ENCODE results near the gene LARGE1.
A peak's percentile ranks its signal among the peaks of the same experiment; 100 is the strongest.

Gene LARGE1

GRCh38 chr22:33650244-33650643 is 270.0 kb downstream of the LARGE1 start:
- no peak for DNase-seq

GRCh38 chr22:33648478-33648877 is 271.8 kb downstream of the LARGE1 start:
- DNase-seq = no peak

- no peak for DNase-seq
These were observed 279.4 kb downstream of the LARGE1 start for GRCh38 chr22:33640900-33641299.

- no peak for DNase-seq
These were observed 280.6 kb downstream of the LARGE1 start for GRCh38 chr22:33639588-33640254.

GRCh38 chr22:33635766-33636165 is 284.5 kb downstream of the LARGE1 start:
- DNase-seq = no peak

- no peak for DNase-seq
These were observed 288.5 kb downstream of the LARGE1 start for GRCh38 chr22:33631777-33632176.

GRCh38 chr22:33625959-33626358 is 294.3 kb downstream of the LARGE1 start:
- no peak for DNase-seq

GRCh38 chr22:33620085-33620484 is 300.2 kb downstream of the LARGE1 start:
- peak; percentile 29 for DNase-seq

GRCh38 chr22:33606504-33606903 is 313.8 kb downstream of the LARGE1 start:
- DNase-seq = no peak

- DNase-seq = no peak
These were observed 314.6 kb downstream of the LARGE1 start for GRCh38 chr22:33605666-33606065.

GRCh38 chr22:33605221-33605620 is 315.1 kb downstream of the LARGE1 start:
- no peak for DNase-seq

GRCh38 chr22:33601062-33601461 is 319.2 kb downstream of the LARGE1 start:
- no peak for DNase-seq

- no peak for DNase-seq
These were observed 319.7 kb downstream of the LARGE1 start for GRCh38 chr22:33600595-33600994.

- DNase-seq = no peak
These were observed 320.2 kb downstream of the LARGE1 start for GRCh38 chr22:33600113-33600512.

- no peak for DNase-seq
These were observed 320.7 kb downstream of the LARGE1 start for GRCh38 chr22:33599596-33599995.

- no peak for DNase-seq
These were observed 321.5 kb downstream of the LARGE1 start for GRCh38 chr22:33598821-33599220.

GRCh38 chr22:33597274-33597985 is 322.8 kb downstream of the LARGE1 start:
- DNase-seq = no peak

GRCh38 chr22:33593818-33594217 is 326.5 kb downstream of the LARGE1 start:
- no peak for DNase-seq

GRCh38 chr22:33591946-33592345 is 328.3 kb downstream of the LARGE1 start:
- DNase-seq = no peak

- DNase-seq = no peak
These were observed 331.0 kb downstream of the LARGE1 start for GRCh38 chr22:33589297-33589696.

GRCh38 chr22:33588860-33589259 is 331.4 kb downstream of the LARGE1 start:
- DNase-seq = peak; percentile 57

GRCh38 chr22:33584152-33584551 is 336.1 kb downstream of the LARGE1 start:
- DNase-seq = no peak

GRCh38 chr22:33582822-33583400 is 337.4 kb downstream of the LARGE1 start:
- no peak for DNase-seq

- DNase-seq = no peak
These were observed 340.0 kb downstream of the LARGE1 start for GRCh38 chr22:33580310-33580709.
